ENCODE results near the gene KLHDC3.
"Not testable (repeated sequence)": the region's sequence is repeated elsewhere in the genome, so short reads cannot be mapped to it uniquely, and the experiment has no call there.

Gene KLHDC3

DNA sequence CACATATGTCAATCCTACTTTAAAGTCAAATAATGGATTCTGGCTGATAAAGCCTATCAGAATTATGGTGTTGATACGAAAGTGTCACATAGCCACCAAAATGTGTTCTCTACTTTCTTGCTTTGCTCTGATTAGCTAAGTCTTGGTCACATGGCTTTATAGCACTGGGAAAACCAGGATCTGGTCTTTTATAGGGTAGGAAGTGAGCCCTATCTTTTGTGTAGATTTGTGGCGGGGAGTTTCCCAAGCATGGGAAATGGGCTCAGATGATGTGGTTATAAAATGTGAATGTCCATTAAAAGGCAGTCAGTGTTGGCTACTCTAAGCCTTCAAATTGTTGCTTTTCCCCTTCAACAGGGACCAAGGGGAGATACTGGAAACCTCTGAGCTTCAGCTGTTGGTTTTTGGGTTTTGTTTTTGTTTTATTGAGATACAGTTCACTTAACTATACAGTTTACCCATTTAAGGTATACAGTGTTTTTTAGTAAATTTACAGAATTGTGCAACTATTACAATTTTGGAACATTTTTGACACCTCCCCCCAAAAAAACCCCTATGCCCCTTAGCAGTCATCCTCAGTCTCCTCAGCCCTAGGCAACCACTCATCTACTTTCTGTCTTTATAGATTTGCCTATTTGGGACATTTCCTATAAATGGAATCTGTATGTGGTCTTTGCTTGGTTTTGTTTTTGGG lies 19.6 kb downstream of the KLHDC3 start:
- DNase-seq = no peak

- DNase-seq = no peak
Observed at GRCh38 chr6:43034190-43034525, 20.1 kb downstream of the KLHDC3 start.

GRCh38 chr6:43035495-43036194 lies 21.6 kb downstream of the KLHDC3 start:
- no peak for DNase-seq

DNA sequence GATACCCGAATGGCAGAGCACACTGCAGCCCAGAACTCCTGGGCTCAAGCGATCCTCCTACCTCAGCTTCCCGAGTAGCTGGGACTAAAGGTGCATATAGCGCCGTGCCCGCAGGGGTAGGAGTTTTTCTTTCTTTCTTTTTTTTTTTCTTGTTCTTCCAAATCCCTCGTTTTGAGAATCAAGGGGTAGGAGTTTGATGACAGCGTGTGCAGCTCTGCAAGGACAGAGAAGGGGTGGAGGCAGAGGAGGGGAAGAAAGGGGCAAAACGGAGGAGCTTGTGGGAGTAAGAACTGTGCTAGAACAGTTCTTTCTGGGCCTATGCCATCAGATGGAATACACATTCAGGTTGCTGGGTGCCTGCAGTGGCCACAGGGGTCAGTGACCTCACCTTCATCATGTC lies 22.7 kb downstream of the KLHDC3 start:
- DNase-seq = no peak

GRCh38 chr6:43037197-43037596 lies 23.1 kb downstream of the KLHDC3 start:
- no peak for DNase-seq

DNA sequence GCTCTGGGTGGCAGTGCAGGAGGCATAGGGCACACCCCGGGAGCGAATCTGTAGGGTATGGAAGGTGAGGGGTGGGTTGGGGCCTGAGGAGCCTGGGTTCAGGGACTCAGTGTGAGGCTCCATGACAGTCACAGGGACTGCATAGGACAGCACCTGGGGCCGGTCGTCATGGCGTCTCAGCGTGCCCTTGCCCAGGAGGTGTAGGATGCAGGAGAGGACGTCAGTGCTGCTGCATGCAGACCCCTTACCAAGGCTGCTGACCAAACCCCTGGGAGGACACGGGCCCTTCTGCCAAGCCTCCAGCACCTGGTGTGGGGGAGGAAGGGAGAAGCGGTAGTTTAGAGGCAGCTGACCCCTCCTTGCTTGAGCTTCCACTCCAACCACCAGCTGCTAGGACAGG lies 23.7 kb downstream of the KLHDC3 start:
- DNase-seq = no peak

- DNase-seq = no peak
Observed at GRCh38 chr6:43038727-43039126, 24.7 kb downstream of the KLHDC3 start.

DNA sequence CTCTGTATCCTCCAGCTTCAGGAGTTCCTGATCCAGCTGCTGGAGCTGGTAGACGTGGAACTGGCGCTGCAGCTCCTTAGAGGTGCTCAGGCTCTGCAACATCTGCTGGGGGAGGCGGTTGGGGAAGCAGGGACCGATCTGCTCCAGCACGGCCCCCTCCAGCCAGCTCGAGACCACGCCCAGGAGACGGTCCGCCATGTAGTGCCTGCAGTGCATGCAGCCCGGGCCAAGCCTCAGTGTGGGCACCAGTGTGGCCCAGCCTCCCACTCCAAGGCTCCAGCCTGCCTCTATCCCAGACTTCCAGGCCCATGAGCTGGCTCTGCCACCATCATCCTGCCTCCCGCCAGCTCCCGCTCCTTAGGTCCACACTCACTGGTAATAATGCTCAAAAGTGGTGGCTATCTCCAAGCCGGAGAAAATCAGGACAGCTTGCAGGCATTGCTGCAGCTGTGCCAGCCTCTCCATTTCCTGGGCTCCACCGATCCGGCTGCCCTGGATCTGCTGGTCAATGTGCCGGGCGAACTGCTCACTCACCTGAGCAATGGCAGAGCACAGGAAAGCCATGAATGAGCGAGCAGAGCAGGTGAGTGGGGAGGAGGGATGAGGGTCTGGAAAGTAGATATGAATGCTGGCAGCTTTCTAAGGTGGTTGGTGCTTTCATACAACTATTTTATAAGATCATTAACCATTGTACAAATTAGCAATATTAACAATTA lies 26.7 kb downstream of the KLHDC3 start:
- no peak for DNase-seq

- DNase-seq = not testable (repeated sequence)
Observed at GRCh38 chr6:43041475-43041874, 27.4 kb downstream of the KLHDC3 start.

GRCh38 chr6:43043310-43043709 lies 29.3 kb downstream of the KLHDC3 start:
- no peak for DNase-seq

- DNase-seq = no peak
Observed at GRCh38 chr6:43045371-43045930, 31.4 kb downstream of the KLHDC3 start.

DNA sequence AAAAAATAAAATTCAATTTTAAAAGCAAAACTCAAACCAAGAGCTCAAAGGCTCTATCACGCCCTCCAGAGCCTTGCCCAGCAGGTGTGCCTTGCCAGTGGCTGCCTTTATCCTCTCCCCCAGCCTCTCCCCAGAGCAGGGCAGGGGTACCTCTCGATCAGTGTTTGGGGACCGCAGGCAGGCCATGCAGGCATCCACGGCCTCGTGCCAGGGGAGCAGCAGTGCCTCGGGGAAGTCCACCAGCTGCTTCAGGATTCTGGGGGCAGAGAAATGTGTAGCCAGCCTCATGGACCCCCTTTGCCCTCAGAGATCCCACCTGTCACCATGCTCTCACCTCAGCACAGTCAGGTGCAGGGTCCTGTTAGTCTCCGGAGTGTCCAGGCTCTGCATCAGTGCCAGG lies 33.9 kb downstream of the KLHDC3 start:
- DNase-seq = no peak

- no peak for DNase-seq
Observed at GRCh38 chr6:43050981-43051380, 36.9 kb downstream of the KLHDC3 start.

GRCh38 chr6:43052225-43052841 lies 38.3 kb downstream of the KLHDC3 start:
- DNase-seq = no peak

- no peak for DNase-seq
Observed at GRCh38 chr6:43052842-43053544, 38.9 kb downstream of the KLHDC3 start.

DNA sequence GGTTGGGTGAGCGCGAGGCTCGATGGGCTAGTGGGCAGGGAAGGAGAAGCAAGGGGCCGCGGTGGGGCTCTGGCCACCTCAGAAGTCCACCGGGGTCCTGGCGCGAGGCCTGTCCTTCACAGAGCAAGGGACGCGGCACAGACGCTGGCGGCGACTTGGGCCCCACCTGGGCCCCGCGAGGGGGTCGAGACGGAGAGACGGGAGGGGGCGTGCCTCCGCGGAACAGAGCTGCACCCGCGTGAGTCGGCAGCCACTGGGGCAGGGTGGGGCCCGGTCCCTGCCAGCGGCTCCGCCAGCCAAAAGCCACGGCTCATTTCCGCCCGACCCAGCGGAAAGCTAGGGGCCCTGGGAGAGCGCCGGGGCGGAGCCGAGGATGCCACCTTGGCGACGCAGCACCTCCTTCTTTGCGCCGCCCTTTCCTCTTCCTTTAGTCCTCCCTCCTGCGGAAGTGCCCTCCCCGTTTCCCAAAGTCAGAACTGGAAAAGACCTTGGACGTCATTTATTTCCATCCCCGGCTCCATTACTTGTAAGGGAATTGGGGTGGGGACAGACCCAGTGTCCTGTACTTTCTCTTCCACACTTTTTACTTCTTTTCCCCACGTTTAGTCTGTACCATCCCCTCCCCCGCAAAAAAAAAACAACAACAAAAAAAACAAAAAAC lies 39.6 kb downstream of the KLHDC3 start, which contains the start of gene CUL7:
CUL7 (minus strand) TSS at position 307 of the 661 bp plus-strand sequence. CDS start 1,063 bp downstream, outside the sequence.
- peak; percentile 96 for DNase-seq

DNA sequence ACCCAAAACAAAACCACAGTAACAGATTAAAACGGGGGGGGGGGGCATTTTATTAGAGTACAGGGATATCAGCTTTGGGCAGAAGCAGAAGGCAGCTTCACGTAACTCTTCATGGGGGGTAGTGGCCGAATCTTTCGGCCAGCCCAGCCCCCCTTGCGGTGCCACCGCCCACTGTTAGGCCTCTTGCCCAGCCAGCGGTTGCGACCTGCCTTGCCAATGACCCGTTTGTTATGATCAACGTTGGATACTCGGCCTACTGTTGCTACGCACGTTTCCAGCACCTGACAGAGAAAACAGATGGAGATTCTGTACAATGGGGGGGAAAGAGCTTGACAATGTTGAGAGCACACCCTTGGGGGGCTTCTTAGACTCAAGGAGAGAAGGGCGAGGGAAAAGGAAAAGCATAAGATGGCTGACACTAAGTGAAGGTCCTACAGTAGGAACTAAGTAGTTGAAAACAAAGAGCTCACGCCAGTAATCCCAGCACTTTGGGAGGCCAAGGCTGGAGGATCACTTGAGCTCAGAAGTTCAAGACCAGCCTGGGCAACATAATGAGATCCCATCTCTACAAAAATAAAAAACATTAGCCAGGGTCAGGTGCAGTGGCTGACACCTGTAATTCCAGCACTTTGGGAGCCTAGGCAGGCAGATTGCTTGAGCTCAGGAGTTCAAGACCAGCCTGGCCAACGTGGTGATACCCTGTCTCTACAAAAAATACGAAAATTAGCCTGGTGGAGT lies 40.3 kb downstream of the KLHDC3 start:
- no peak for DNase-seq

- no peak for DNase-seq
Observed at GRCh38 chr6:43055966-43056365, 41.9 kb downstream of the KLHDC3 start.

DNA sequence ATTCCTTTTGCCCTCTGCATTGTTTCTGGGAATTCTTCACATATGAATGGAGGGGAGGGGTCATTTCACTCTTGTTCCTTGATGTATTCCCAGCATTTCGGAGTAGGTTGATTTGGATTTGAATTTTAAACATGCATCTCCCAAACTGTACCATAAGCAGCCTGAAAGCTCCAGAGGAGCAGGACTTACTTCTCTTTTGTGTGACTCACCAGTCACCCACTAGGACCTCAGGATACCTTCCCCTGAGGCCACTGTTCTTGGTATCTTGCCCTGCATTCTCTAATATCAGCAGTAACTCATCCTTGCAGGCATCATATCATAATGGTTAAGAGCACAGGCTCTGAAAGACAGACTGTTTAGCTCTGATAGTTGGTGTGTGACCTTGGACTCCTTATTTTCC lies 44.5 kb downstream of the KLHDC3 start:
- no peak for DNase-seq

DNA sequence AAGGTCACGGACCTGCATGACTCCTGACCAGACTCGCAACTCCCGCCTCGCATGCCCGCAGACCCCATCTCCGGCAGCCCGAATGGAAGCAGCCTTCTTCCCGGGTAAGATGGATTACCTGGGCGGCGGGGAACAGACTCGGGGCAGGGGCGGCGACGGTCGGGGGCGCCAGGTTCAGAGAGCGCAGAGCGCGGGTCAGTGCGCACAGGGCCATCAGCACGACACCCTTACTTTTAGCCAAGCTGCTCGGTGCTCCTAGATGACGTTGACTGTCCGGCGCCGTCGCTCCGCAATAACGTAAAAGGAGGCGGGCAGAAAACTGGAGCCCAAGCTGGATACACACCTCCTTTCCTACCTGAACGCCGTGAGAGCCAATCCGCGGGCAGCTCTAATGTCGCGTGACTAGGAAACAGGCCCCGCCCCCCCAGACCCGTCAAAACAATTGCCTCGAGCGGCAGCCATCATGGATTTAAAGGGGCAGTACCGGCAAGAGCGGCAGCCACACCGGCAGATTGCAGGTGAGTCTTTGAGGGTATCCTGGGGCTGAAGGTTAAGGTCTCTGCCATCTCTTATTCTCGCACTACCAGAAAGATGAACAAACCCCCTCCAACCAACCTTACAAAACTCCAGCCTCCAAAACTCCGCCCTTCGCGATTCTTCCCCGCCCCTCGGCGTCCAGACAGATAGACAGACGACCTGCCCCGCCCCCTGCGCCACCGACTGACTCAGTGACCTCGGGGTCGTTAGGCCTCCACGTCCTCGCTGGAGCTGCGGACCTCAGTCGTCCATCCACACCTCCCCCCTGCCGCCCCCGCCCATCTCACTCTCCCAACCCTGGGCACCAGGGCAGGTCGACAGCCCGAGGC lies 45.4 kb downstream of the KLHDC3 start, which contains the start of the genes KLC4 and MRPL2:
KLC4 (plus strand) TSS at position 464 of the 866 bp plus-strand sequence. CDS start 1,705 bp downstream, outside the sequence.
MRPL2 (minus strand) TSS at position 267 of the 866 bp plus-strand sequence; CDS start at position 214, 53 bp downstream.
- DNase-seq = peak; percentile 99

Data from eye (tissue), 1 donor.